Stimulated activated CD4-positive, alpha-beta T cell treated with anti-CD3 and anti-CD28 coated beads, TNF-alpha, amount 100 ng/mL, for 4 hours (primary cell): Measurements from ENCODE around the gene C1QTNF7.

Experiments
- DNase-seq, 3 experiments: peaks; one replicate each; pipeline ENCODE4 v3.0.0-alpha.2; 2020; ENCODE audit warnings: low read depth in 3 of 3

Gene C1QTNF7

DNA sequence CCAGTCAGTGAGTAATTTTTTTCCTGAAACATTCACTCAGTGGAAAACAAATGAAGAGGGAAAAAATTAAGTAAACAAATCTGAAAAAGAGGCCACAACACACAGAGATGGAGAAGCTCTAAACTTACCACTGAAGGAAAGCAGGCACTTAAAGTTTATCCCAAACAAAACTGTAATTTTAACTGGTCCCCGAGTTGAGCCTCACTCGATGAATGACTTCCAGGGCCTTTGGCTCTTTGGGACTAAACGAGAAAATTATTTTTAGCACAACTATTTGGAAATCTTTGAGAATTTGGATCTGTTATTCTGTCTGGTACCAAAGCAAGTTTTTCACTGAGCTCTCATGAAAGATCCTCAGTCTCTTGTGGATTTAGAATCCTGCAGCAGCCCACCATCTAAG is at the start of gene C1QTNF7:
TSS of gene C1QTNF7 (plus strand) at position 333 of the 400 bp plus-strand sequence. CDS start 7,711 bp downstream, outside the sequence.
- no peak for DNase-seq

- no peak for DNase-seq
Measured at GRCh38 chr4:15378062-15378461, 49.8 kb upstream of the C1QTNF7 start.

DNA sequence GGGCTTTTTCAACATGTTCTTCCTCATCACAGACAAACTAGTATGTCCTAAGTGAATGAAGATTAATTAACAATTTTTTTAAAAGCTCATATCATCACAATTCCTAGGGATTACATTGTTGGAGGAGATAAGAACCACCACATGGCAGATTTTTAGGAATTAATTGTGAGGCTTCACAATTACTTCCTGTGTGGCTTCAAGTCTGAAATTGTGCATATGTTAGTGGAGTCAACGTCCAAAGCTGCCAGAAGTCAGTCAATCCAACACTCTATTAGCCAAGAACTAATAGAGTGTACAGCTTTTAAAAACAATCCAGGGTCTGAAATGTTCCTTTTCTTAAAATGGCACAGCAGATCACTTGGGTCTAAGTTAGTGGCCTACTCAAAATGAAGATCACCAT is 49.3 kb upstream of the C1QTNF7 start:
- no peak for DNase-seq

DNA sequence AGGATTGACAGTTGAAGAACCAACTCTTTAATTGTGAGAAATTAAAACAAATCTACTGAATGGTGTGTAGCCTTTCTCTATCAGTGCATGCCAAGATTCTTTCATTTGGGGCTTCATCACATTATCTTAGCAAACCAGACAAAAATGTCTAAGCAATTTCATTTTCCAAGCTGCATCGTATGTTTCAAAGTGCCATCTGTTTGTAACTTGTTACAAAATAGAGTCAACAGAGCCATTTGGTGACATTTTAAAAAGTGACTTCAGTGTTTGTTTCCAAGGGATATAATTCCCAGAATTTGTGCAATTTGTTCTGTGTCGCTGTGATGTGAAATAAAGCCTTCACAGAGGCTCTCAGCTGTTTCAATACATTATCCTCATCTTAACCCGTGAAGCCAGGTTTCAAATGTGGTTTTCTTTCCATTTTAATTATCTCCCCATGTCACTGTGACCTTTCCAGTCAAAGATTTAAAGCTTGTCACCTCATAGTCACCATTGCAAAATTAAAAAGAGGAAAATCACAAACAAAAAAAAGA is 46.0 kb upstream of the C1QTNF7 start:
- DNase-seq = no peak

- no peak for DNase-seq
Measured at GRCh38 chr4:15382669-15383273, 45.1 kb upstream of the C1QTNF7 start.

- no peak for DNase-seq
Measured at GRCh38 chr4:15385515-15385914, 42.3 kb upstream of the C1QTNF7 start.

DNA sequence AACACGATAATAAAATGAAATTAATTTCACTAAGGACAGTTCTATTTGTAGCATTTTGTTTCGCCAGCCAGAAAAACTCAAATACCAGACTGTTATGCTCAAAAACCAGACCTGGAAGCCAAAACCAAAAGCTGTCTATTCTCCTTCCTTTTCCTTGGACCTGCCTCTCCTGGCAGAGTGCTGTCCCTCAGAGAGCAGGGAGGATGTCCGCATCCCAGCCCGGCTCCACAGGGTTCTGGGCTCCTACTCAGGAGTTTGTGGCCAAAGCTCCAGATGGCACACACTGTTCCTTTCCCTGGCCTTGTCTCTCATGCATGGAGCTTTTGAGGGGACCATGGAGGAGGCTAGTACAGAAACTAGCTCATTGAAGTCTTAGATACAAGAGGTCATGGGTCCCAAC is 41.9 kb upstream of the C1QTNF7 start:
- DNase-seq = no peak

DNA sequence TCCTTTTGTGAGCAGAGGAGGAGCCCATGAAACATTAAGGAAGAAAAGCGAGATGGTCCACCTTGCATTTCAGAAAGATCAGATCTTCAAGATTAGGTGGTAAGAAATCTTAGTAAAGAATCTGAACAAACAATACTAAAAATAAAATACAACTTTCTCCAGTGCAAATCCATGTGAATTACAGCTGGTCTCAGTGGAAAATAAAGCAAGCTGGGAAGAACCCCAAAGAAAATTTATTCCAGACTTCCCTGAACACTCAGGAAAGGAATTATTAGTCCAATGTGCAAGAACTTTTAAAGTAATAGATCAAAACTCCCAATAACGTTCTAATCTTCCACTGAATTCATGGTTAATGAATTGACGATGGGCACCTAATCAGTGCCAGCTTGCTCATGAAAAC is 37.3 kb upstream of the C1QTNF7 start:
- DNase-seq = no peak

DNA sequence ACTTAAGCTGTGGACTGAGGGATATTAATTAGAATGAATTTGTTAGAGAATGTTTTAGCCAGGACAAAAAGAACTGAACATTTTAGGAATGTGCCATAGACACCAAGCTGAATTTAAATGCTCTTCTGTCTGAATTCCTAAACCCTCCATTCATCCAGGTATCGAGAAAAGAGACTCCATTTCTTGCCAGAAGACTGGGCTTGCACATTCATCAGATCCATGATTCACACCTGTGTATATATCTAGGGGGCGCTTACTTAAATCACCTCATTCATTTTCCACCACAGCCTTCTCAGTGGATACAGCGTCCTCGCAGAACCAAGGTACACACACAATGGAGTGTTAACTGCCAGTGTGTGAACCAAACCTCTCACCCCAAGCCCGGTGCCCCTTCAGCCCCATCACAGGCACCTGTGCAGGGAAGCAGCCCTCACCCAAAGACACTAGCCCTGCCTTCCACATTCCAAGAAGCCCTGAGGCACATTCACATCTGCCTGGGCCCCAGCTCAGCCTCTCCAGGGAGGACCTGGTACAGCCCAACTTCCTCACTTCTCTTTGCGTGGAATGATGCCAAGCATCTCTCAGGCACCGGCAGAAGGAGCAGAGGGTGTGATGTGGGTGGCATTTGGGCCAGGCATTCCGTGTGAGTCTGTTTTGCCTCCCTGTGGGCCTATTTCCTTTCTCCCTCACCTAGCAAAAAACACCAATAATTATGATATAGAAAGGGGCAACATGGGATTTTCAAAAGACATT is 35.6 kb upstream of the C1QTNF7 start:
- no peak for DNase-seq

GRCh38 chr4:15395311-15395710 is 32.5 kb upstream of the C1QTNF7 start:
- no peak for DNase-seq

- DNase-seq = peak; percentile 7 to 12 (median 11)
Measured at GRCh38 chr4:15396157-15396800, 31.6 kb upstream of the C1QTNF7 start.

- DNase-seq = no peak
Measured at GRCh38 chr4:15398001-15398400, 29.8 kb upstream of the C1QTNF7 start.

- no peak for DNase-seq
Measured at GRCh38 chr4:15398732-15399131, 29.1 kb upstream of the C1QTNF7 start.

- DNase-seq = no peak
Measured at GRCh38 chr4:15400226-15400625, 27.6 kb upstream of the C1QTNF7 start.

DNA sequence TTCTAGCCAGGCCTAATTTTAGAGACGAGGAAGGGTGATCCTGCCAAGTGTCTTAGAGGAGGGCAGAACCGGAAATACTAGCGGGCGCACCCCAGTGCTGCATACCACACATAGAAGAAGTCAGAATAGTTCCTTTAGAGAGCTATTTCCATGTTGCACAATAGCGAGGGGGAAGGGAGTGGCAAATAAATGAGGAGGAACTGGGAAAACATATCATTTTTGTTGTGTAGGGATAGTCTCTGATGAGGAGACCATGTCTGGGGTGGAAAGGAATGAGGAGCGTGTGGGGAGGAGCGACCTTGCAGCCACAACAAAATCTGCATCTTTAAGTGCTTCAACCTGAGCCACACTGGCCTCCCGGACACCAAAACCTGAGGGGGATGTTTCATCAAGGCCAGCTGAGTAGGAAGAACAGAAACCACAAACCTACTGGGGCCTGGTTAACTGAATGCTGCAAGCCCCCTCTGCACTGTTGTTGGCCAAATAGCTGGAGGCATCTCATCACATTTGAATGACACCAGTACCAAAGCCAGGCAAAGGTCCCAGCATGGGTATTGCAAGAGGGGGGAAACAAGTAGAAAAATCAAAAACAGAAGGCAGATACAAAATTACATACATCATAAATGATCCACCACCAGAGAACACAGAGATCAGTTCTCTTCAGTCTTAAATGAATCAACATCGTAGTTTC is 26.7 kb upstream of the C1QTNF7 start:
- DNase-seq = no peak

GRCh38 chr4:15402146-15402545 is 25.7 kb upstream of the C1QTNF7 start:
- DNase-seq = no peak

DNA sequence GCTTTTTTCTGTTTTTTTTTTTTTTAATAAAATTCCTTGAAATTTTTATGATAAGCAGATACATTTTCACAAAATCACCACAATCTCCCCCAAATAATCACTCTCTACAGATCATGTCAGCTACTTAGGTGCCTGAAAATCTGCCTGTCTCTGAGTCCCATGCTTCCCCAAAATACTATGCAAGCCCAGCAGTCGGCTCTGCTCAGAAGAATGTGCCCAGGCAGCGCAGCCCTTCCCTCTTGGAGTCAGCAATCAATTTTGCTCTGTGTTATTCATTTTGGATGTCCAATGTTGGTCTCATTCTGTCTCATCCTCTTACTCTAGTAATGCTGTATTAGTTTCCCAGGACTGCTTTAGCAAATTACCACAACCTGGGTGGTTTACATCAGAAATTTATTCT is 24.9 kb upstream of the C1QTNF7 start:
- no peak for DNase-seq

- DNase-seq = no peak
Measured at GRCh38 chr4:15405018-15405417, 22.8 kb upstream of the C1QTNF7 start.

GRCh38 chr4:15410750-15411149 is 17.1 kb upstream of the C1QTNF7 start:
- no peak for DNase-seq

DNA sequence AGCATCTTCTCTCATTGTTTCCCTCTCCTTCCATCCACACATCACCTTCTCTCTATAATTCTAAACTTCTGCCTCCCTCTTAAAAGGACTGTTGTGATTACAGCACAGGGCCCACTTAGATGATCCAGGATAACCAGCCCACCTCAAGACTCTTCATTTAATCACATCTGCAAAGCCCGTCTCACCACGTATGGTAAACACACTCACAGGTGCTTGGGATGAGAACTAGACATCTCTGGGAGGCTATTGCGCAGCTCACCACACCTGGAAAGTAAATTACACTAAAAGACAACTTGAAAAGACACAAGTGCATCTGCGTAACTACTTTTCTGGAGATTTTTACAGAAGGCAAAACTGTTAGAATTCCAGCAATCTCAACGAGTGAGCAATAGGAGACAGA is 15.4 kb upstream of the C1QTNF7 start:
- no peak for DNase-seq

GRCh38 chr4:15413010-15413622 is 14.7 kb upstream of the C1QTNF7 start:
- DNase-seq = no peak

GRCh38 chr4:15413623-15414019 is 14.2 kb upstream of the C1QTNF7 start:
- DNase-seq = no peak
